ENCODE measurements around the gene PRPF19. TPM values are rescaled to one million over a fixed set of nuclear protein-coding genes. Genes with fewer than 3 reads are reported as not detected.
A peak's percentile ranks its signal among the peaks of the same experiment; 100 is the strongest.

Gene PRPF19
- total and polyA plus RNA-seq, 9 of the 15 experiments (the other 6 are each of a cell fraction or from before 2014, with no cell fraction given), result 9.4 to 212 (median 73.2) TPM

- TF ChIP-seq THAP12 (CRISPR knock-in tag; IDR thresholded peaks at IDR 0.05), result 0 out of 2 replicates have a peak, but pooled peaks have one; percentile 47
- no peak for TF ChIP-seq ZNF699 (CRISPR knock-in tag; IDR thresholded peaks at IDR 0.05; ENCODE audit: insufficient replicate concordance)
- TF ChIP-seq ZKSCAN8 (CRISPR knock-in tag; IDR thresholded peaks at IDR 0.05), result no peak
- peak; percentile 67; the same call in 1 of the 2 replicates for TF ChIP-seq PML (IDR thresholded peaks at IDR 0.05; ENCODE audit: low read length)
- TF ChIP-seq ZFX (CRISPR knock-in tag; IDR thresholded peaks at IDR 0.05), result peak; percentile 70
- peak; percentile 58 for TF ChIP-seq VEZF1 (CRISPR knock-in tag; IDR thresholded peaks at IDR 0.05)
- no peak for TF ChIP-seq ZNF395 (CRISPR knock-in tag; IDR thresholded peaks at IDR 0.05)
- TF ChIP-seq SRSF3 (IDR thresholded peaks at IDR 0.05; ENCODE audit: insufficient read depth, low read length), result no peak
- no peak for TF ChIP-seq GTF2B (IDR thresholded peaks at IDR 0.05; ENCODE audit: extremely low read depth, insufficient read length)
- peak; percentile 87; the same call in 1 of the 2 replicates for TF ChIP-seq ATF6 (CRISPR knock-in tag; IDR thresholded peaks at IDR 0.05)
- no peak for TF ChIP-seq GATAD2B (IDR thresholded peaks at IDR 0.05; ENCODE audit: borderline replicate concordance)
- peak in 1 of 2 experiments; percentile 90 for TF ChIP-seq AFF1 (IDR thresholded peaks at IDR 0.05; ENCODE audit: low read depth in 1 of 2, partially characterized antibody in 2 of 2)
Measured at GRCh38 chr11:60906132-60906972, at the start of gene PRPF19 (continued).
